CD4-positive, alpha-beta T cell (primary cell): Measurements from ENCODE around the gene MFSD12. TPM values are rescaled to one million over a fixed set of nuclear protein-coding genes. Genes with fewer than 3 reads are reported as not detected.

Source experiments
- ATAC-seq: fragments of 200-7000 bp; cut with Tn5 transposase; one replicate; pipeline ENCODE4 v1.10.0; 2022; ENCODE audit warnings: mild to moderate bottlenecking; ENCODE audit not compliant: poor library complexity
- CTCF ChIA-PET: fragments of 350-600 bp; sonication (Branson Sonifier 250); formaldehyde crosslinking; loops from one replicate; lab custom pipeline; 2021; ENCODE audit warnings: antibody characterized with exemption, inconsistent platforms; lab: Charles Lee
- POLR2A ChIA-PET: fragments of 350-600 bp; sonication (Branson Sonifier 250); formaldehyde crosslinking; loops from one replicate; lab custom pipeline; 2021; ENCODE audit warnings: antibody characterized with exemption, inconsistent platforms; lab: Charles Lee
- DNase-seq, 14 experiments: peaks; one replicate each; pipeline ENCODE4 v3.0.0-alpha.2; 2013 to 2020; ENCODE audit warnings: mixed read lengths in 2 of 14
- H3K27ac ChIP-seq, 2 donors: one replicate each; pipeline versions ENCODE4 v1.5.1 to v1.7.0; 2013; ENCODE audit warnings: low read length in 2 of 2, low read depth in 1 of 2, mild to moderate bottlenecking in 1 of 2
- H3K27me3 ChIP-seq, 2 experiments: 1 replicate in 1 of 2; 2 replicates in 1 of 2; pipeline versions ENCODE4 v1.6.1 to v1.7.0; 2013; ENCODE audit warnings: low read length in 2 of 2, control low read depth in 1 of 2, mild to moderate bottlenecking in 1 of 2, moderate library complexity in 1 of 2; ENCODE audit not compliant: insufficient read depth in 2 of 2, control insufficient read depth in 1 of 2
- H3K36me3 ChIP-seq: one replicate; pipeline ENCODE4 v1.6.1; 2013; ENCODE audit warnings: low read length, control low read depth; ENCODE audit not compliant: insufficient read depth
- H3K4me1 ChIP-seq: one replicate; pipeline ENCODE4 v1.6.1; 2013; ENCODE audit warnings: low read length, control low read depth; ENCODE audit not compliant: insufficient read depth
- H3K4me3 ChIP-seq: one replicate; pipeline ENCODE4 v1.5.1; 2013; ENCODE audit warnings: mild to moderate bottlenecking, low read length, moderate library complexity
- H3K9me3 ChIP-seq, 2 experiments: 1 replicate in 1 of 2; 2 replicates in 1 of 2; pipeline versions ENCODE4 v1.6.1 to v1.7.0; 2013; ENCODE audit warnings: low read length in 2 of 2, mild to moderate bottlenecking in 2 of 2, control low read depth in 1 of 2, moderate library complexity in 1 of 2; ENCODE audit not compliant: control insufficient read depth in 1 of 2, insufficient read depth in 1 of 2
- H3K27ac Mint-ChIP-seq: one replicate; pipeline ENCODE4 v1.8.0; 2020; ENCODE audit warnings: mixed read lengths
- H3K27me3 Mint-ChIP-seq: one replicate; pipeline ENCODE4 v1.8.0; 2021; ENCODE audit warnings: mixed read lengths
- H3K36me3 Mint-ChIP-seq: one replicate; pipeline ENCODE4 v1.8.0; 2021; ENCODE audit warnings: low read depth, mixed read lengths
- H3K4me1 Mint-ChIP-seq: one replicate; pipeline ENCODE4 v1.8.0; 2021; ENCODE audit warnings: low read depth, mixed read lengths
- H3K4me3 Mint-ChIP-seq: one replicate; pipeline ENCODE4 v1.8.0; 2020; ENCODE audit warnings: mild to moderate bottlenecking, mixed read lengths
- H3K9me3 Mint-ChIP-seq: one replicate; pipeline ENCODE4 v1.8.0; 2020; ENCODE audit warnings: mixed read lengths
- intact Hi-C, 2 experiments: fragments of 100-400 bp; cut with DNase I in 1 of 2; cut with micrococcal nuclease in 1 of 2; formaldehyde crosslinking; loops; one replicate each; pipeline versions ENCODE4 v1.15.1 to v1.9.0; 2023 to 2025; cut with DNase I, micrococcal nuclease
- total RNA-seq, 174 experiments: library from RNA in 2 of 174; stranded (reverse) in 2 of 174; gene quantifications; one replicate each; pipeline ENCODE4 v1.2.3 and lab custom pipeline; 2021 to 2026
- TF ChIP-seq, protein P1 (sequence below): fragments of 200-600 bp; IDR thresholded peaks from one replicate; pipeline ENCODE4 v1.8.0; 2022; ENCODE audit warnings: antibody characterized with exemption, mild to moderate bottlenecking

The MFSD12 gene
- total RNA-seq, 2 experiments from 2014 or later: 62.5 to 65.0 TPM

DNA sequence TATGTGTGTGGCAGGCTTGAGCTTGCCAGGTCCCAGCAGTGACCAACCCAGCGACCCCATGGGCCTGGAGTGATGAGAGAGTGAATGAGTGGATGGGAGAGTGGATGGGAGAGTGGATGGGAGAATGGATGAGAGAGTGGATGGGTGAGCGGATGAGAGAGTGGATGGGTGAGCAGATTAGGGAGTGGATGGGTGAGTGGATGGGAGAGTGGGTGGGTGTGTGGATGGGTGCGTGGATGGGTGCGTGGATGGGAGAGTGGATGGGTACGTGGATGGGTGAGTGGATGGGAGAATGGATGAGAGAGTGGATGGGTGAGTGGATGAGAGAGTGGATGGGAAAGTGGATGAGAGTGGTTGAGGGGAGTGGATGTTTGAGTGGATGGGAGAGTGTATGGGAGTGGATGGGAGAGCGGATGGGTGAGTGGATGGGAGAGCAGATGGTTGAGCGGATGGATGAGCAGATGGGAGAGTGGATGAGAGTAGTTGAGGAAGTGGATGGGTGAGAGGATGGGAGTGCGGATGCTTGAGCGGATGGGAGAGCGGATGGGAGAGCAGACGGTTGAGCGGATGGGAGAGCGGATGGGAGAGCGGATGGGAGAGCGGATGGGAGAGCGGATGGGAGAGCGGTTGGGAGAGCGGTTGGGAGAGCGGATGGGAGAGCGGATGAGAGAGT is 28.7 kb downstream of the MFSD12 start:
- ChIA-PET CTCF (no interaction called here), POLR2A (no interaction called here)
- Mint-ChIP-seq H3K9me3 (no peaks in the 10 kb centered on the region), H3K36me3 (peaks cover 30% of the 10 kb centered on the region), H3K4me3 (no peak overlapping the region), H3K27me3 (no peaks in the 10 kb centered on the region), H3K4me1 (no peaks in the 10 kb centered on the region), H3K27ac (no peak overlapping the region)
- no peaks in the 10 kb centered on the region for H3K4me1 ChIP-seq
- H3K36me3 ChIP-seq: peaks cover 78% of the 10 kb centered on the region
- no peak overlapping the region for H3K27ac ChIP-seq
- ATAC-seq: no peak
- DNase-seq: no peak
- H3K9me3 ChIP-seq: no peaks in the 10 kb centered on the region
- intact Hi-C loops: no loop called here
- H3K27me3 ChIP-seq: no peaks in the 10 kb centered on the region
- H3K4me3 ChIP-seq: no peak overlapping the region
- TF ChIP-seq, protein P1, sequence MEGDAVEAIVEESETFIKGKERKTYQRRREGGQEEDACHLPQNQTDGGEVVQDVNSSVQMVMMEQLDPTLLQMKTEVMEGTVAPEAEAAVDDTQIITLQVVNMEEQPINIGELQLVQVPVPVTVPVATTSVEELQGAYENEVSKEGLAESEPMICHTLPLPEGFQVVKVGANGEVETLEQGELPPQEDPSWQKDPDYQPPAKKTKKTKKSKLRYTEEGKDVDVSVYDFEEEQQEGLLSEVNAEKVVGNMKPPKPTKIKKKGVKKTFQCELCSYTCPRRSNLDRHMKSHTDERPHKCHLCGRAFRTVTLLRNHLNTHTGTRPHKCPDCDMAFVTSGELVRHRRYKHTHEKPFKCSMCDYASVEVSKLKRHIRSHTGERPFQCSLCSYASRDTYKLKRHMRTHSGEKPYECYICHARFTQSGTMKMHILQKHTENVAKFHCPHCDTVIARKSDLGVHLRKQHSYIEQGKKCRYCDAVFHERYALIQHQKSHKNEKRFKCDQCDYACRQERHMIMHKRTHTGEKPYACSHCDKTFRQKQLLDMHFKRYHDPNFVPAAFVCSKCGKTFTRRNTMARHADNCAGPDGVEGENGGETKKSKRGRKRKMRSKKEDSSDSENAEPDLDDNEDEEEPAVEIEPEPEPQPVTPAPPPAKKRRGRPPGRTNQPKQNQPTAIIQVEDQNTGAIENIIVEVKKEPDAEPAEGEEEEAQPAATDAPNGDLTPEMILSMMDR: no peak

DNA sequence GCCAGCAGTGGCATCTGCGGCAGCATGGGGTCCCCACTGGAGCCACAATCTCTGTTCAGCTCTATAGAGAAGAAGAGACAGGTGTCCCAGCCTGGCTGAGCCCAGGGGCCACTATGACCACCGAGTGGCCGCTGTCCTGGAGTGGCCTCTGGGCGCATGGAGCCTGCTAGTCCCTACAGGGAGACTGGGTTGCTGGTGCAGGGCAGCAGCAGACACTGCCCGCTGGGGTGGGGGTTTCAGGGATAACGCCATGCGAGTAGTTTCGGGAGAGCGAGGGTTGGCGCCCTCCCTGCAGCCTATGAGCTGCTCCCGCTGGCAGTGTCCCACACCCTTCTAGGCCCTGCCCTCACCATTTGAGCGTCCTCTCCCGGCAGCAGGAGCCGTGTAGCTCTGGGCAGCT is 29.3 kb downstream of the MFSD12 start:
- no peak for ATAC-seq
- Mint-ChIP-seq H3K4me3 (no peak overlapping the region), H3K4me1 (no peaks in the 10 kb centered on the region), H3K27me3 (no peaks in the 10 kb centered on the region), H3K36me3 (peaks cover 28% of the 10 kb centered on the region), H3K27ac (no peak overlapping the region), H3K9me3 (no peaks in the 10 kb centered on the region)
- Histone ChIP-seq H3K27ac (no peak overlapping the region), H3K36me3 (peaks cover 78% of the 10 kb centered on the region), H3K27me3 (no peaks in the 10 kb centered on the region), H3K9me3 (no peaks in the 10 kb centered on the region), H3K4me3 (no peak overlapping the region), H3K4me1 (no peaks in the 10 kb centered on the region)
- CTCF ChIA-PET: no interaction called here
- TF ChIP-seq, protein P1: no peak
- intact Hi-C loops: no loop called here
- POLR2A ChIA-PET: no interaction called here
- DNase-seq: no peak

DNA sequence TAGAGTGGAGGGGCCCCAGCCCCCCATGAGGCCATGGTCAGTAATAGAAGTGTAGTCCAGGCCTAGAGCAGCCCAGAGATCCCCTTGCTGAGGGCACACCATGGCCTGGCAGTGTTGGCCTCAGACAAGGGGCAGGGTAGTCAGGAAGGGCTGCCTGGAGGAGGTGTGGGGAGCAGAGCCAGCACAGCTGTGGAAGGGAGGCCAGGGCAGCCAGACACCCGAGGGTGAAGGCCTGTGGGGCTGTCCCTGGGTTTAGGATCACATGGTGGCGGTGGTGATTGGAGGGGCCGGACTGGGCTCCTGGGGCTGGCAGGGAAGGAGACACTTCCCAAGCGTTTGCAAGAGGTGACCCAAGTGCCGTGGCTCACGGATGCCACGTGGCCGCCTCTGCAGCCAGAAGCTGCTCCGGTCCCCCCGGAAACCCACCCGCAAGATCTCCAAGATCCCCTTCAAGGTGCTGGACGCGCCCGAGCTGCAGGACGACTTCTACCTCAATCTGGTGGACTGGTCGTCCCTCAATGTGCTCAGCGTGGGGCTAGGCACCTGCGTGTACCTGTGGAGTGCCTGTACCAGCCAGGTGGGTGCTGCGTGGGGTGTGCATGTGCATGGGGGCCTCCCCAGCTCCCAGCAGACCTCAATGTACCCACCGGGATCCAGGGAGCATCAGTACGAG is 30.0 kb downstream of the MFSD12 start:
- Mint-ChIP-seq H3K9me3 (no peaks in the 10 kb centered on the region), H3K4me1 (no peaks in the 10 kb centered on the region), H3K4me3 (no peak overlapping the region), H3K27ac (no peak overlapping the region), H3K36me3 (peaks cover 23% of the 10 kb centered on the region), H3K27me3 (no peaks in the 10 kb centered on the region)
- POLR2A ChIA-PET: no interaction called here
- ATAC-seq (no peak), DNase-seq (no peak)
- intact Hi-C loops: no loop called here
- CTCF ChIA-PET: no interaction called here
- Histone ChIP-seq H3K9me3 (no peaks in the 10 kb centered on the region), H3K4me3 (no peak overlapping the region), H3K36me3 (peaks cover 78% of the 10 kb centered on the region), H3K27ac (no peak overlapping the region), H3K27me3 (no peaks in the 10 kb centered on the region), H3K4me1 (no peaks in the 10 kb centered on the region)
- TF ChIP-seq, protein P1: no peak
